Measurements from ENCODE around the gene SOCS1. TPM values are rescaled to one million over a fixed set of nuclear protein-coding genes. Genes with fewer than 3 reads are reported as not detected.

Gene SOCS1
- total RNA-seq, 4 donors from 2014 or later, result 6.5 to 26.8 (median 18.0) TPM

DNA sequence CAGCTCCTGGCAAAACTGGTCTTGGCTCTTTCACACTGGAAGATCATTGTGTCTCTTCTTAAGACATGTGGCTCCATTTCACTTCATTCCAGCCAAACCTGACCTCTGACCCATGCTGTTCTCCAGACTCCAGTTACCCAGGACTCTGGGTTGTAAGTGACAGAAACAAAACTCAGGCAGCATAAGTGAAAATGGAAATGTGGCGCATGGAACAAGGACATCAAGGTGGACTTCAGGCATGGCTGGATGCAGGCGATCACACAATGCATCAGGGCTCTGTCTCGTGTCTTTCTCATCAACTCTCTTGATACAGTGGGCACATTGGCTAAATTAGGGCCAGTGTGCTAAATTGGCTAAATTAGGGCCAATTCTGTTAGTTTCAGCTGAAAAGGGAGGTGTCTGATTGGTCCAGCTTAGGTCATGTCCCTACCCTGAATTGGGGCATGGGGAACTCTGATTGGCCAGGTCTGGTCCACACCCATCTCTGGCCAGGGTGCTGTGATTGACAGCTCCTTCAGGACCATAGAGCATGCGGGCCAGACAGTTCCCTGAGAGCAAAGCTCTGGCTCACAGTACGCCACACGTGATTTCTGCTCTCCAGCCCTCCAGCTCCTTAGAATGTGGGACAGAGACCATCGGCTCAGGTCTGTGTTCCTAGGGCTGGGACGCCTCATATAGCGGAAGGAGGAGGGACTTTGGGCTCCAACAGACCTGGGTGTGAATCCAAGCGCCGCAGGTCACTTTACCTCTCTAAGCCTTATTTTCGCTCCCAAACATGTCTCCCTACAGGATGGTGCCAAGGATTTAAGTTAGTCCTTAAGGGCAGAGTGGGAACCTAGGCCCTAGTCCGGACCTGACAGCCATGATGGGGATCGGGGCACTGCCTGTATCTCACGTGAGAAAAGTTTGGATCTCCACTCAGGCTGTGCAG, 17.5 kb downstream of the SOCS1 start:
- TF ChIP-seq, protein P1, sequence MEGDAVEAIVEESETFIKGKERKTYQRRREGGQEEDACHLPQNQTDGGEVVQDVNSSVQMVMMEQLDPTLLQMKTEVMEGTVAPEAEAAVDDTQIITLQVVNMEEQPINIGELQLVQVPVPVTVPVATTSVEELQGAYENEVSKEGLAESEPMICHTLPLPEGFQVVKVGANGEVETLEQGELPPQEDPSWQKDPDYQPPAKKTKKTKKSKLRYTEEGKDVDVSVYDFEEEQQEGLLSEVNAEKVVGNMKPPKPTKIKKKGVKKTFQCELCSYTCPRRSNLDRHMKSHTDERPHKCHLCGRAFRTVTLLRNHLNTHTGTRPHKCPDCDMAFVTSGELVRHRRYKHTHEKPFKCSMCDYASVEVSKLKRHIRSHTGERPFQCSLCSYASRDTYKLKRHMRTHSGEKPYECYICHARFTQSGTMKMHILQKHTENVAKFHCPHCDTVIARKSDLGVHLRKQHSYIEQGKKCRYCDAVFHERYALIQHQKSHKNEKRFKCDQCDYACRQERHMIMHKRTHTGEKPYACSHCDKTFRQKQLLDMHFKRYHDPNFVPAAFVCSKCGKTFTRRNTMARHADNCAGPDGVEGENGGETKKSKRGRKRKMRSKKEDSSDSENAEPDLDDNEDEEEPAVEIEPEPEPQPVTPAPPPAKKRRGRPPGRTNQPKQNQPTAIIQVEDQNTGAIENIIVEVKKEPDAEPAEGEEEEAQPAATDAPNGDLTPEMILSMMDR (IDR thresholded peaks at IDR 0.05), result no peak
- no peak for ATAC-seq (ENCODE audit: low FRiP score)
- DNase-seq (ENCODE audit: low spot score), result no peak

- DNase-seq (ENCODE audit: low spot score) (no peak), ATAC-seq (ENCODE audit: low FRiP score) (no peak)
- TF ChIP-seq, protein P1 (IDR thresholded peaks at IDR 0.05), result no peak
Observed at GRCh38 chr16:11236461-11237254, 19.3 kb downstream of the SOCS1 start.

DNA sequence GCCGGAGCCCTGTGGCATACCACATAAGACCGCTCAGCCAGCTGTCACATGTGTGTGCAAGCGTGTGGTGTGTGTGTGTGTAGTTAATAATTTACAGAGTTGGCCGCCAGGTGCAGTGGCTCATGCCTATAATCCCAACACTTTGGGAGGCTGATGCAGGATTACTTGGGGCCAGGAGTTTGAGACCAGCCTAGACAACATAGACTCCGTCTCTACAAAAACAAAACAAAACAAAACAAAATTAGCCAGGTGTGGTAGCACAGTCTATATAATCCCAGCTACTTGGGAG, 20.4 kb downstream of the SOCS1 start:
- TF ChIP-seq, protein P1 (IDR thresholded peaks at IDR 0.05), result no peak
- ATAC-seq (ENCODE audit: low FRiP score) (no peak), DNase-seq (ENCODE audit: low spot score) (no peak)

GRCh38 chr16:11234884-11235702, 20.9 kb downstream of the SOCS1 start:
- TF ChIP-seq, protein P1 (IDR thresholded peaks at IDR 0.05), result no peak
- DNase-seq (ENCODE audit: low spot score) (no peak), ATAC-seq (ENCODE audit: low FRiP score) (no peak)

GRCh38 chr16:11233727-11234376, 22.2 kb downstream of the SOCS1 start:
- no peak for DNase-seq (ENCODE audit: low spot score)
- ATAC-seq (ENCODE audit: low FRiP score), result no peak
- TF ChIP-seq, protein P1 (IDR thresholded peaks at IDR 0.05), result no peak

Measured in omental fat pad (tissue), 4 donors.